ENCODE data around the gene SAP30BP.

The SAP30BP gene

DNA sequence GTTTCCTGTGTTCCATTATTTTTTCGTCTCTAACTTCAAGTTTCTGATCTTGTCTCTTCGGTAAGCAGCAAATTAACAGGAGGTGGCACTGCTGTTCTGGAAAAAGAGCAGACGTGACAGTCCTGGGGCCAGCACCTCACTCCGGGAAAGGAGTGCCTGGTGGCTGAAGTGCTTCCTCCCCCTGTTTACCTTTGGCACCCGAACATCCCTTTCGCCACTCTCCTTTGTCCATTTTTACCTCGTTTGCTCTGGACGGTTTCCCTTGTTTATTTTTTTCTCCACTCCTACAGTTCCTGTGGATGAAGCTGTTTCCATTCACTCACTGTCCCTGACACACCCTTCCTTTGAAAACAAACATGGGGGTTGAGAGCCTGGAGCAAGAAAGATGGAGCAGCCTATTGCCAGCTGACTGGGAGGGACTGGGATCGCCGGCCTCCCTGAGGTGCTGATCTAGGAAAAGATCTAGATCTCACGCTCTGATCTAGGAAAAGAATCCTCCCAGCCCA, 12.6 kb downstream of the SAP30BP start:
- H3K27ac ChIP-seq: no peak overlapping the region
- TF ChIP-seq, protein P1, sequence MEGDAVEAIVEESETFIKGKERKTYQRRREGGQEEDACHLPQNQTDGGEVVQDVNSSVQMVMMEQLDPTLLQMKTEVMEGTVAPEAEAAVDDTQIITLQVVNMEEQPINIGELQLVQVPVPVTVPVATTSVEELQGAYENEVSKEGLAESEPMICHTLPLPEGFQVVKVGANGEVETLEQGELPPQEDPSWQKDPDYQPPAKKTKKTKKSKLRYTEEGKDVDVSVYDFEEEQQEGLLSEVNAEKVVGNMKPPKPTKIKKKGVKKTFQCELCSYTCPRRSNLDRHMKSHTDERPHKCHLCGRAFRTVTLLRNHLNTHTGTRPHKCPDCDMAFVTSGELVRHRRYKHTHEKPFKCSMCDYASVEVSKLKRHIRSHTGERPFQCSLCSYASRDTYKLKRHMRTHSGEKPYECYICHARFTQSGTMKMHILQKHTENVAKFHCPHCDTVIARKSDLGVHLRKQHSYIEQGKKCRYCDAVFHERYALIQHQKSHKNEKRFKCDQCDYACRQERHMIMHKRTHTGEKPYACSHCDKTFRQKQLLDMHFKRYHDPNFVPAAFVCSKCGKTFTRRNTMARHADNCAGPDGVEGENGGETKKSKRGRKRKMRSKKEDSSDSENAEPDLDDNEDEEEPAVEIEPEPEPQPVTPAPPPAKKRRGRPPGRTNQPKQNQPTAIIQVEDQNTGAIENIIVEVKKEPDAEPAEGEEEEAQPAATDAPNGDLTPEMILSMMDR (conservative IDR thresholded peaks at IDR 0.05): peak; percentile 21

DNA sequence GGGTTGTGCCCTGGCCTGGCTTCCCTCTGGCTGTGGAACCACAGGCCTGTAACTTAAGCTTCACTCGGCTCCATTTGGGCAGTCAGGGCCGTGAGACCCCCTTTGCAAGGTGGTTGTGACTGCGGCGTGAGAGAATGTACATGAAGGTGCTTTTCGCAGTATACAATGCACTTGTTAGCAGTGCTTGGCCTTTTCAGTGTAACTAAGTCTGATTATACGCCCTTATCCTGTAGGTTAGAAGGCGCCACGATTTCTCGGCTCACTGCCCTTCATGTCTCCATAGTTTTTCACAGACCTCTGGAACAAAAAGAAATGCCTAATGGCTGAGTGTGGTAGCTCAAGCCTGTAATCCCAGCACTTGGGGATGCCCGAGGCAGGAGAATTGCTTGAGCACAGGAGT, 13.3 kb downstream of the SAP30BP start:
- TF ChIP-seq, protein P1 (conservative IDR thresholded peaks at IDR 0.05): no peak
- H3K27ac ChIP-seq: no peak overlapping the region

DNA sequence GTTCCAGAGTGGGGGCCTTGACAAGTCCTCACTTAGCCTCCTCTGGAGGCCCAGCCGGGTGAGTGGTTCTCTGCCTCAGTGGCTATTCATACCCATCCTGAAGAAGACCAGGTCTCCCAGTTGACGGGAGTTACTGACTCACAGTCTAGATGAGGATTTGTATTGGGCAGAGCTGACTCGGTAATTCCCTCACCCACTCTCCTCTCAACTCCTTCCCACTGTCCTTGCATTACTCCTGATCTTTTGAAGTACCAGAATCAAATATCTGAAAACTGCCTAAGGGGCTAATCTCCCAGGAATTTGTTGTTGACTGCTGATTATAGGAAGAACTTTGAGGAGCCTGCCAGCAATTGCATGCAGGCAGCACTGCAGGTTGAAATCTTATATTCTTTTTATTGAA, 14.2 kb downstream of the SAP30BP start:
- no peak overlapping the region for H3K27ac ChIP-seq
- TF ChIP-seq, protein P1 (conservative IDR thresholded peaks at IDR 0.05): no peak

DNA sequence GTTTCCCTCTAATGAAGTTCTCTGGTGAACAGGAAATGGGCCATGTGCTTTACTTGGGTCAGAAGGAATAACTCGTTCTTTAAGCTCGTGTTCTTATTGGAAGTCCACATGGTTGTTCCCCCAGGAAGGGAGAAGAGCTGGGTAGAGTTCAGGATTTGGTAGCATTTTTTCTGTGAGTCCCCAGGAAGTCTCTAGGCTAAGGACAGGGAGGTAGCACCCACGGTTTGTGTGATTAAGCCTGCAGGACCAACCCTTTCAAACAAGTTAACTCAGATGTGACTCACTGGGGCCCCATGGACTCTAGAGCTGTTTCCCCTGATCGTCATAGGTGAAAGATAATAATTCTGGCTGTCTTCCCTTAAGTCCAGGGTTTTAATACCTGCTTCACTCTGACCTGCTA, 16.4 kb downstream of the SAP30BP start:
- H3K27ac ChIP-seq: no peak overlapping the region
- TF ChIP-seq, protein P1 (conservative IDR thresholded peaks at IDR 0.05): no peak

DNA sequence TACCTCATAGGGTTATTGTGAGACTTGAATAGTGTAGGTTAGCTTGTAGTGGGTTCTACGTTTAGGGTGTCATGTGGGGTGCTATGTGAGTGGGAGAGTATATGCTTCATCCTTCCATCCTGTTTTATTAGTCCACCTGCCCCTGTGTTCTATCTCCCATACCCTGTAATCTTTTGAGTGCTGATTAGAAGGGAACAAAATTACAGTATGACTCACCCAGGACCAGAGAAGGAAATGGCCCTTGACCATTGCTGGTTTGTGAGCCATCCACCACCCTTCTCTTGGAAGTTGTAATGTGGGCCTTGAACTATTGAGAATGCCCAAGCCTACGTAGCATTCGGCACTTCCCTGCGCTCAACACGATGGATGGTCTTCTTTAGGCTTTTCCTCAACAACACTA, 17.1 kb downstream of the SAP30BP start:
- TF ChIP-seq, protein P1 (conservative IDR thresholded peaks at IDR 0.05): no peak
- H3K27ac ChIP-seq: no peak overlapping the region

DNA sequence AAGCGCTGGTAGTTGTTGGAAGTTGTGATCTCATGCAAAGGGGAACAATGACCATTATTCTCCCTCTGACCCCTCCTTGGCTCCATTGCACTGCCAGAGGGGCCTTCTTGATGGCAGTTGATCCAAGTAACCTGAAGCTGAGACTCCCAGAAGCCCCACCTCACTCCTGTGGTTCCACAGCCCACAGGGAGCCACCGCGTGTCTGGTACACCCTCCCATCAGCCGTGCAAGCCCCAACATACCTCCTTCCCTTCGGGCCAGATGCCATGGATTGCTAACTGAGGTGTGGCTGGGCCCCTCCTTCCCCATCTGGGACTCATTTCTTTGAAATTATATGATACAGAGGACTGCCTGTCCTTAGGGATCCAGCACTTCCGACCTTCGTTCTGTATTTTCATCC, 17.8 kb downstream of the SAP30BP start:
- TF ChIP-seq, protein P1 (conservative IDR thresholded peaks at IDR 0.05): no peak
- no peak overlapping the region for H3K27ac ChIP-seq

DNA sequence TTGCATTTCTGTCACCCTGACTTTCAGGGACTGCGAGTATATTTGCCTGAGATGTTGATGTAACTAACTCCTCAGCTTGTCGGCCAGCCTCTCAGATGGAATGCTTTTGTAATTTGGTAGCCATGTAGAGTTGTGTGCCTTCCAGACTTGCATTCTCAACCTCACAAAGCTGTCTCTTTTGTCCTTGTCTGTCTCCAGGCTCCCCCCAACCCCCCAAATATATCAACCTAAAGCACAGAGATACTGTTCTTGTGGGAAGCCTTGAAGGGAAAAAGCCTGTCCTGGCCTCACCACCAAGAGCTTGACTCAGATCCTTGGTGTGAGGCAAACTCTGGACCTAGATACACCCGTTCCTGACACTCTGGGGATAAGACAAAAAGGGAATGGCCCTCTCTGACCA, 18.4 kb downstream of the SAP30BP start:
- no peak overlapping the region for H3K27ac ChIP-seq
- TF ChIP-seq, protein P1 (conservative IDR thresholded peaks at IDR 0.05): no peak
